ENCODE data around the gene CBX4.

DNA sequence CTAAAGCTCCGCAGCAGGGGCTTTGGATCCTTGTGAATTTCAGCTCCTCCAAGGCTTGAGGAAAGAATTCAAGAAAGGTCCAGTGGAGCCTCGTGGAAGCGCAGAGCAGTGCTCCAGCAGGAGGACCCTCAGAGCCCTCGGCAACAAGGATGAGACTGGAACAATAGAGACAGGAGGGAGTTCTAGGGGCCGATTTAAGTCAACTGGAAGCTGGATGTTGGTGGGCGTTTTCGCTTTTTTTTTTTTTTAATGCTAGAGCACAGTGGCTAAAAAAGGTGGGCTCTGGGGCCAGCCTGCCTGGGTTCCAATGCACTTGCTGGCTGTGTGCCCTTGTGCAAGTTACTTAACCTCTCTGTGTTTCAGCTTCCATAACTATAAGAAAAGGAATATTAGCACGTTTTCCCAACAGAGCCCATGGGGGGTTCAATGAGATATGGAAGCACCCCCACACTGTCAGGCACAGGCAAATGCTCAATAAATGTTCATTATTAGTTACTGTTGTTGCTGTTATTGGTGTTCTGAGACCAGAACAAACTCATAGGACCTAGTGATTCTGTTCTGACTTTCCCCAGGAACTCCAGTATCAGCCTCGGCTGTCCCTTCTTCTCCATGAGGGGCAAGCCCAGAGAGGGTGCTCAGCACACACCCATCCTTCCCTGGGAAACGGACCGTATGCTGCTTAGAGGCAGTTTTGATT is 37.1 kb downstream of the CBX4 start:
- TF ChIP-seq, protein P1, sequence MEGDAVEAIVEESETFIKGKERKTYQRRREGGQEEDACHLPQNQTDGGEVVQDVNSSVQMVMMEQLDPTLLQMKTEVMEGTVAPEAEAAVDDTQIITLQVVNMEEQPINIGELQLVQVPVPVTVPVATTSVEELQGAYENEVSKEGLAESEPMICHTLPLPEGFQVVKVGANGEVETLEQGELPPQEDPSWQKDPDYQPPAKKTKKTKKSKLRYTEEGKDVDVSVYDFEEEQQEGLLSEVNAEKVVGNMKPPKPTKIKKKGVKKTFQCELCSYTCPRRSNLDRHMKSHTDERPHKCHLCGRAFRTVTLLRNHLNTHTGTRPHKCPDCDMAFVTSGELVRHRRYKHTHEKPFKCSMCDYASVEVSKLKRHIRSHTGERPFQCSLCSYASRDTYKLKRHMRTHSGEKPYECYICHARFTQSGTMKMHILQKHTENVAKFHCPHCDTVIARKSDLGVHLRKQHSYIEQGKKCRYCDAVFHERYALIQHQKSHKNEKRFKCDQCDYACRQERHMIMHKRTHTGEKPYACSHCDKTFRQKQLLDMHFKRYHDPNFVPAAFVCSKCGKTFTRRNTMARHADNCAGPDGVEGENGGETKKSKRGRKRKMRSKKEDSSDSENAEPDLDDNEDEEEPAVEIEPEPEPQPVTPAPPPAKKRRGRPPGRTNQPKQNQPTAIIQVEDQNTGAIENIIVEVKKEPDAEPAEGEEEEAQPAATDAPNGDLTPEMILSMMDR (IDR thresholded peaks at IDR 0.05), result no peak
- no peak for TF ChIP-seq POLR2A (IDR thresholded peaks at IDR 0.05)

Data from right lobe of liver (tissue), 4 donors.